ENCODE measurements around the gene ANO9.
"Not testable (repeated sequence)": the region's sequence is repeated elsewhere in the genome, so short reads cannot be mapped to it uniquely, and the experiment has no call there.

The ANO9 gene

GRCh38 chr11:414318-414857 is 27.4 kb downstream of the ANO9 start:
- DNase-seq = no peak

- DNase-seq = no peak
Observed at GRCh38 chr11:413120-414081, 28.4 kb downstream of the ANO9 start.

GRCh38 chr11:412641-413119 is 29.1 kb downstream of the ANO9 start:
- DNase-seq = no peak

GRCh38 chr11:411520-411919 is 30.3 kb downstream of the ANO9 start:
- not testable (repeated sequence) for DNase-seq

- not testable (repeated sequence) for DNase-seq
Observed at GRCh38 chr11:410711-411110, 31.1 kb downstream of the ANO9 start.

GRCh38 chr11:409600-410483 is 32.0 kb downstream of the ANO9 start:
- DNase-seq = no peak

GRCh38 chr11:409008-409599 is 32.7 kb downstream of the ANO9 start:
- DNase-seq = no peak

- DNase-seq = no peak
Observed at GRCh38 chr11:408154-409007, 33.4 kb downstream of the ANO9 start.

GRCh38 chr11:407651-408123 is 34.1 kb downstream of the ANO9 start:
- no peak for DNase-seq

- peak; percentile 80 for DNase-seq
Observed at GRCh38 chr11:406796-407650, 34.8 kb downstream of the ANO9 start.

GRCh38 chr11:405954-406795 is 35.6 kb downstream of the ANO9 start:
- DNase-seq = no peak

GRCh38 chr11:405323-405953 is 36.4 kb downstream of the ANO9 start:
- no peak for DNase-seq

GRCh38 chr11:404551-405264 is 37.1 kb downstream of the ANO9 start:
- no peak for DNase-seq

GRCh38 chr11:403761-404431 is 37.9 kb downstream of the ANO9 start:
- no peak for DNase-seq

- no peak for DNase-seq
Observed at GRCh38 chr11:403021-403760, 38.6 kb downstream of the ANO9 start.

GRCh38 chr11:401196-401595 is 40.6 kb downstream of the ANO9 start:
- not testable (repeated sequence) for DNase-seq

- DNase-seq = no peak
Observed at GRCh38 chr11:400241-400689, 41.5 kb downstream of the ANO9 start.
